HG03571 (cell line): ENCODE results near the gene RING1.
A peak's percentile ranks its signal among the peaks of the same experiment; 100 is the strongest.

ENCODE experiments used
- ATAC-seq: cut with Tn5 transposase; IDR thresholded peaks from one replicate; pipeline ENCODE4 v1.9.1; 2021; ENCODE audit not compliant: unreplicated experiment

RING1 gene

GRCh38 chr6:33208091-33208967, at the start of gene RING1:
RING1 (plus strand) TSS chr6:33208500; CDS start chr6:33208823, 323 bp downstream.
- ATAC-seq: no peak

- ATAC-seq: no peak
These were observed 48.2 kb upstream of the RING1 start for GRCh38 chr6:33160096-33160495.

GRCh38 chr6:33160728-33161344, 47.5 kb upstream of the RING1 start:
- ATAC-seq: no peak

GRCh38 chr6:33161354-33162331, 46.7 kb upstream of the RING1 start:
- peak; percentile 61 for ATAC-seq

- ATAC-seq: no peak
These were observed 44.8 kb upstream of the RING1 start for GRCh38 chr6:33163540-33163939.

- no peak for ATAC-seq
These were observed 44.1 kb upstream of the RING1 start for GRCh38 chr6:33164176-33164575.

GRCh38 chr6:33164665-33165373, 43.5 kb upstream of the RING1 start:
- ATAC-seq: no peak

- ATAC-seq: no peak
These were observed 42.6 kb upstream of the RING1 start for GRCh38 chr6:33165581-33166258.

GRCh38 chr6:33166363-33166762, 41.9 kb upstream of the RING1 start:
- no peak for ATAC-seq

- ATAC-seq: no peak
These were observed 41.5 kb upstream of the RING1 start for GRCh38 chr6:33166811-33167210.

GRCh38 chr6:33167374-33168283, 40.7 kb upstream of the RING1 start:
- ATAC-seq: no peak

GRCh38 chr6:33168284-33168601, 40.1 kb upstream of the RING1 start:
- no peak for ATAC-seq

- no peak for ATAC-seq
These were observed 39.7 kb upstream of the RING1 start for GRCh38 chr6:33168639-33169038.

- no peak for ATAC-seq
These were observed 38.8 kb upstream of the RING1 start for GRCh38 chr6:33169291-33170175.

GRCh38 chr6:33170176-33171015, 37.9 kb upstream of the RING1 start:
- no peak for ATAC-seq

GRCh38 chr6:33171016-33171879, 37.1 kb upstream of the RING1 start:
- no peak for ATAC-seq
